Sigmoid colon (tissue), 7 donors: Measurements from ENCODE around the gene TXNRD3. TPM values are rescaled to one million over a fixed set of nuclear protein-coding genes. Genes with fewer than 3 reads are reported as not detected.

Experiments used
- DNase-seq: peaks from one replicate; pipeline ENCODE4 v3.0.0-alpha.2; 2019
- H3K27ac ChIP-seq, 4 donors: fragments of 200-600 bp; sonication (generic); one replicate each; pipeline ENCODE4 v1.5.1; 2016 to 2019; ENCODE audit warnings: mild to moderate bottlenecking in 1 of 4
- H3K27me3 ChIP-seq, 3 donors: fragments of 200-600 bp; sonication (generic); one replicate each; pipeline ENCODE4 v1.5.1; 2019; ENCODE audit warnings: mild to moderate bottlenecking in 1 of 3
- H3K36me3 ChIP-seq, 4 donors: fragments of 200-600 bp; sonication (generic); one replicate each; pipeline ENCODE4 v1.5.1; 2016 to 2019
- H3K4me1 ChIP-seq, 4 donors: fragments of 200-600 bp; sonication (generic); one replicate each; pipeline ENCODE4 v1.5.1; 2017 to 2019
- H3K4me3 ChIP-seq, 4 donors: fragments of 200-600 bp; sonication (generic); one replicate each; pipeline ENCODE4 v1.5.1; 2017 to 2019; ENCODE audit warnings: mild to moderate bottlenecking in 2 of 4, moderate library complexity in 1 of 4
- H3K9me3 ChIP-seq, 4 donors: fragments of 200-600 bp in 3 of 4; sonication (generic) in 3 of 4; one replicate each; pipeline versions ENCODE4 v1.5.1 to v1.6.1; 2013 to 2019
- EP300 ChIP-seq, 4 donors: sonication (generic); formaldehyde crosslinking; IDR thresholded peaks; one replicate each; pipeline ENCODE4 v1.6.1; 2017; ENCODE audit warnings: antibody characterized with exemption in 4 of 4
- POLR2A ChIP-seq, 2 donors: fragments of 450-650 bp; IDR thresholded peaks; one replicate each; pipeline ENCODE4 v1.6.1; 2016; ENCODE audit warnings: antibody characterized with exemption in 2 of 2, mild to moderate bottlenecking in 2 of 2, moderate library complexity in 2 of 2
- POLR2AphosphoS5 ChIP-seq, 4 donors: sonication (generic); formaldehyde crosslinking; IDR thresholded peaks; one replicate each; pipeline ENCODE4 v1.6.1; 2017; ENCODE audit warnings: antibody characterized with exemption in 4 of 4
- WGBS, 2 donors: extraction: QIAGEN DNeasy Blood & Tissue Kit; methylation state at CpG; one replicate each; pipeline ENCODE4 v1.1.7; 2013; 5-methylcytosine and 5-hydroxymethylcytosine counted together
- intact Hi-C: fragments of 100-400 bp; cut with DNase I; formaldehyde crosslinking; loops from one replicate; pipeline ENCODE4 v1.15.1; 2023
- polyA plus RNA-seq, 3 donors: library from polyadenylated mRNA; stranded (reverse); fragments of 200-250 nt; gene quantifications; one replicate each; pipeline ENCODE4 v1.2.3, GENCODE V29; 2013
- total RNA-seq, 4 donors: library from RNA; depleted of rRNA; stranded (reverse); fragments of >200 nt; gene quantifications; one replicate each; pipeline ENCODE4 v1.1.0, GENCODE V29; 2016
- TF ChIP-seq, protein P1 (sequence below), 4 experiments: fragments of 450-650 bp in 3 of 4; fragments of 200-600 bp in 1 of 4; IDR thresholded peaks; one replicate each; pipeline ENCODE4 v1.5.1; 2016 to 2019; ENCODE audit warnings: antibody characterized with exemption in 4 of 4, mild to moderate bottlenecking in 3 of 4, moderate library complexity in 2 of 4
- donor health status: healthy with polysubstance abuse.
- donor health status: Bipolar disorder and iron deficiency.
- donor health status: healthy.

TXNRD3 gene
- total and polyA plus RNA-seq, 7 donors = 2.5 to 21.4 (median 13.2) TPM

DNA sequence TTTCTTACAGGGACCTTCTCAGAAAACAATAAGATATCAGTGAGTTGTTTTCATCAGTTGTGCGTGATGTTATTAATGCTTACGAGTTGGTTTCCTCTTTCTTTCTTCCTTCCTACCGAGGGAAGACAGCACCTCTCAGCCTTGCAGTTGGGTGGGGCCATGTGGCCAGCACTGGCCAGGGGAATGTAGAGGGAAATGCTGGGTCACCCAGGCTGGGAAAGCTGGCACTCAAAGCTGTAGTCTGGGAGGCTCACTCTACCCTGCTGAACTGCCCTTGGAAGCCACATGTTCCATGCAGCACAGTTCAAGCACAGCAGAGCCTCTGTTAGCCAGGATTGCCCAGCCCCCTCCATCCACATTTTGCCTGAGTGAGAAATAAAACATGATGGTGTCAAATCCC lies 39.0 kb upstream of the TXNRD3 start:
- no peak for DNase-seq
- Histone ChIP-seq H3K4me1 (no peaks in the 10 kb centered on the region), H3K27me3 (peaks cover 0 to under 1% (median 0%) of the 10 kb centered on the region in 3 donors), H3K27ac (no peak overlapping the region), H3K4me3 (no peak overlapping the region), H3K36me3 (no peaks in the 10 kb centered on the region), H3K9me3 (no peaks in the 10 kb centered on the region)
- TF ChIP-seq POLR2AphosphoS5 (IDR thresholded peaks at IDR 0.05) (no peak), POLR2A (IDR thresholded peaks at IDR 0.05) (no peak), EP300 (IDR thresholded peaks at IDR 0.05) (no peak)
- TF ChIP-seq, protein P1, sequence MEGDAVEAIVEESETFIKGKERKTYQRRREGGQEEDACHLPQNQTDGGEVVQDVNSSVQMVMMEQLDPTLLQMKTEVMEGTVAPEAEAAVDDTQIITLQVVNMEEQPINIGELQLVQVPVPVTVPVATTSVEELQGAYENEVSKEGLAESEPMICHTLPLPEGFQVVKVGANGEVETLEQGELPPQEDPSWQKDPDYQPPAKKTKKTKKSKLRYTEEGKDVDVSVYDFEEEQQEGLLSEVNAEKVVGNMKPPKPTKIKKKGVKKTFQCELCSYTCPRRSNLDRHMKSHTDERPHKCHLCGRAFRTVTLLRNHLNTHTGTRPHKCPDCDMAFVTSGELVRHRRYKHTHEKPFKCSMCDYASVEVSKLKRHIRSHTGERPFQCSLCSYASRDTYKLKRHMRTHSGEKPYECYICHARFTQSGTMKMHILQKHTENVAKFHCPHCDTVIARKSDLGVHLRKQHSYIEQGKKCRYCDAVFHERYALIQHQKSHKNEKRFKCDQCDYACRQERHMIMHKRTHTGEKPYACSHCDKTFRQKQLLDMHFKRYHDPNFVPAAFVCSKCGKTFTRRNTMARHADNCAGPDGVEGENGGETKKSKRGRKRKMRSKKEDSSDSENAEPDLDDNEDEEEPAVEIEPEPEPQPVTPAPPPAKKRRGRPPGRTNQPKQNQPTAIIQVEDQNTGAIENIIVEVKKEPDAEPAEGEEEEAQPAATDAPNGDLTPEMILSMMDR (IDR thresholded peaks at IDR 0.05) = no peak
- 41 to 52% methylated on average over 3 of the region's 3 CpGs for WGBS, 2 donors
- intact Hi-C loops = no loop called here

DNA sequence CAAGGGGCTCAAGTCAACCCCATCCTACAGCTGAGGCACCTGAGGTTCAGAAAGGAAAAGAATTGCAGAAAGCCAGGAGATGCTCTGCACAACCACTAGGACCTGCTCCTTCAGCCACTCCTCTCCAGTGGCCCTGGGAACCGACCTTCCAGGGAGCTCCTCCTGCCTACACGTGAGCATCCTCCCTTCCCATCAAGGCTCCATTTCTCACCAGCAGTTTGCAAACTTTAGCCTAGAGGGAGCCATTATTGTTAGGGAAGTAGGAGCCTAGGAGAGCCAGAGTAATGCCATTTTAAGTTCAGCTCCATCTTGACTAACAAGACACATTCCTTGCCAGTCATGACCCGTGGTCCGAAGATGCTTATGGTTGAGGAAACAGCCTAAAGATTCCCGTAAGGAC lies 37.9 kb upstream of the TXNRD3 start:
- TF ChIP-seq, protein P1 (IDR thresholded peaks at IDR 0.05) = no peak
- TF ChIP-seq EP300 (IDR thresholded peaks at IDR 0.05) (no peak), POLR2AphosphoS5 (IDR thresholded peaks at IDR 0.05) (no peak), POLR2A (IDR thresholded peaks at IDR 0.05) (no peak)
- Histone ChIP-seq H3K4me1 (no peaks in the 10 kb centered on the region), H3K36me3 (no peaks in the 10 kb centered on the region), H3K27me3 (no peaks in the 10 kb centered on the region), H3K9me3 (no peaks in the 10 kb centered on the region), H3K27ac (no peak overlapping the region), H3K4me3 (no peak overlapping the region)
- intact Hi-C loops = no loop called here
- DNase-seq = no peak
- 55 to 76% methylated on average over 5 of the region's 5 CpGs for WGBS, 2 donors

- Histone ChIP-seq H3K27ac (no peak overlapping the region), H3K36me3 (no peaks in the 10 kb centered on the region), H3K9me3 (no peaks in the 10 kb centered on the region), H3K4me3 (no peak overlapping the region), H3K27me3 (no peaks in the 10 kb centered on the region), H3K4me1 (no peaks in the 10 kb centered on the region)
- TF ChIP-seq, protein P1 (IDR thresholded peaks at IDR 0.05) = no peak
- TF ChIP-seq EP300 (IDR thresholded peaks at IDR 0.05) (no peak), POLR2AphosphoS5 (IDR thresholded peaks at IDR 0.05) (no peak), POLR2A (IDR thresholded peaks at IDR 0.05) (no peak)
- 85 to 86% methylated on average over 4 of the region's 4 CpGs for WGBS, 2 donors
- DNase-seq = no peak
- intact Hi-C loops = no loop called here
Observed at GRCh38 chr3:126691765-126692164, 36.8 kb upstream of the TXNRD3 start.

GRCh38 chr3:126685493-126685892 lies 30.6 kb upstream of the TXNRD3 start:
- no peak overlapping the region for H3K4me3 ChIP-seq
- H3K4me1 ChIP-seq = no peaks in the 10 kb centered on the region
- no peak for DNase-seq
- TF ChIP-seq POLR2AphosphoS5 (IDR thresholded peaks at IDR 0.05) = no peak
- TF ChIP-seq EP300 (IDR thresholded peaks at IDR 0.05) = no peak
- no peak for TF ChIP-seq POLR2A (IDR thresholded peaks at IDR 0.05)
- TF ChIP-seq, protein P1 (IDR thresholded peaks at IDR 0.05) = no peak
- no peaks in the 10 kb centered on the region for H3K36me3 ChIP-seq
- H3K27me3 ChIP-seq = no peaks in the 10 kb centered on the region
- no peaks in the 10 kb centered on the region for H3K9me3 ChIP-seq
- WGBS, 2 donors = 53 to 69% methylated on average over 2 of the region's 2 CpGs
- no peak overlapping the region for H3K27ac ChIP-seq
- intact Hi-C loops = no loop called here

DNA sequence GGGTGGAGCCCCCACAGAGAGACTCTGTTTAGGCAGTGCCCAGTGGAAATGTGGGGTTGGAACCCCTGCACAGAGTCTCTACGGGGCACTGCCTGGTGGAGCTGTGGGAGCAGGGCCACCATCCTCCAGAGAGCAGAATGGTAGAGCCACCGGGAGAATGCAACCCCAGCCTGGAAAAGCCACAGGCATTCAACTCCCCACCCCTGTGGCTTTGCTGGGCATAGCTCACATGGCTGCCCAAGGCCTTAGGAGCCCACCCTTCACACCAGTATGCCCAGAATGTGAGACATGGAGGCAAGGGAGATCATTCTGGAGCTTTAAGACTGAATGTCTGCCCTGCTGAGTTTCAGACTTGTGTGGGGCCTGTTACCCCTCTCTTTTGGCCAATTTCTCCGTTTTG lies 30.1 kb upstream of the TXNRD3 start:
- intact Hi-C loops = no loop called here
- H3K4me1 ChIP-seq = no peaks in the 10 kb centered on the region
- H3K4me3 ChIP-seq = no peak overlapping the region
- DNase-seq = no peak
- H3K9me3 ChIP-seq = no peaks in the 10 kb centered on the region
- no peak overlapping the region for H3K27ac ChIP-seq
- TF ChIP-seq, protein P1 (IDR thresholded peaks at IDR 0.05) = no peak
- no peak for TF ChIP-seq POLR2AphosphoS5 (IDR thresholded peaks at IDR 0.05)
- no peak for TF ChIP-seq POLR2A (IDR thresholded peaks at IDR 0.05)
- TF ChIP-seq EP300 (IDR thresholded peaks at IDR 0.05) = no peak
- H3K36me3 ChIP-seq = no peaks in the 10 kb centered on the region
- no peaks in the 10 kb centered on the region for H3K27me3 ChIP-seq
- WGBS, 2 donors = 80 to 87% methylated on average over 3 of the region's 3 CpGs
